Endothelial cell of umbilical vein (primary cell): Measurements from ENCODE around the gene ZNF23. TPM values are rescaled to one million over a fixed set of nuclear protein-coding genes. Genes with fewer than 3 reads are reported as not detected.

Experiments
- BruUV-seq: library from RNA; stranded (reverse); fragments of 400-500 nt; replicated peaks from 2 replicates; lab custom pipeline; 2021; lab: Mats Ljungman, UMichigan
- CTCF ChIA-PET: fragments of 300-600, 350-600 bp; sonication (Branson Sonifier 250); formaldehyde crosslinking; loops from one replicate; lab custom pipeline; 2021; ENCODE audit warnings: antibody characterized with exemption, inconsistent platforms; lab: Charles Lee
- POLR2A ChIA-PET: fragments of 300-600, 350-600 bp; sonication (Branson Sonifier 250); formaldehyde crosslinking; loops from one replicate; lab custom pipeline; 2021; ENCODE audit warnings: antibody characterized with exemption, inconsistent platforms; lab: Charles Lee
- DNase-seq: peaks from one replicate; pipeline ENCODE4 v3.0.0-alpha.2; 2011; ENCODE audit warnings: low read depth, low spot score
- FAIRE-seq: peaks from 2 replicates; lab custom pipeline; 2011; peaks lifted over from hg19 to GRCh38; lab: Jason Lieb, UNC
- H2AFZ ChIP-seq: 2 replicates; pipeline ENCODE4 v1.6.0; 2012; ENCODE audit warnings: low read depth, low read length, control low read depth, inconsistent platforms
- H3K27ac ChIP-seq: 2 replicates; pipeline ENCODE4 v1.5.1; 2011; ENCODE audit warnings: low read depth, mild to moderate bottlenecking, control low read depth, low read length, moderate library complexity; ENCODE audit not compliant: insufficient read depth
- H3K27me3 ChIP-seq, 2 experiments: 2 replicates each; pipeline versions ENCODE4 v1.6.0 to v1.6.1; 2011; ENCODE audit warnings: low read length in 2 of 2, mixed read lengths in 1 of 2; ENCODE audit not compliant: control insufficient read depth in 2 of 2, insufficient read depth in 2 of 2
- H3K36me3 ChIP-seq, 2 experiments: 2 replicates in 1 of 2; 3 replicates in 1 of 2; pipeline ENCODE4 v1.5.1; 2011; ENCODE audit warnings: low read length in 2 of 2, mild to moderate bottlenecking in 1 of 2, moderate library complexity in 1 of 2; ENCODE audit not compliant: control insufficient read depth in 2 of 2, insufficient read depth in 2 of 2; ENCODE audit errors: extremely low read depth in 1 of 2
- H3K4me1 ChIP-seq: 3 replicates; pipeline ENCODE4 v1.5.1; 2011; ENCODE audit warnings: mild to moderate bottlenecking, low read length; ENCODE audit not compliant: control insufficient read depth, insufficient read depth; ENCODE audit errors: extremely low read depth
- H3K4me2 ChIP-seq: 2 replicates; pipeline ENCODE4 v1.6.1; 2011; ENCODE audit warnings: low read length, control low read depth, mixed read lengths; ENCODE audit not compliant: insufficient read depth
- H3K4me3 ChIP-seq, 3 experiments: fragments of 200-600 bp in 1 of 3; sonication (generic), shearing (Covaris generic) in 1 of 3; replicated peaks in 1 of 3; 2 replicates each; pipeline ENCODE4 v1.5.1; 2011 to 2016; ENCODE audit warnings: control low read depth in 3 of 3, low read length in 3 of 3, mild to moderate bottlenecking in 2 of 3, inconsistent platforms in 1 of 3, low read depth in 1 of 3, moderate library complexity in 1 of 3; ENCODE audit not compliant: insufficient read depth in 1 of 3
- H3K79me2 ChIP-seq: 2 replicates; pipeline ENCODE4 v1.6.0; 2012; ENCODE audit warnings: low read length, inconsistent platforms; ENCODE audit not compliant: control insufficient read depth, insufficient read depth
- H3K9ac ChIP-seq: replicated peaks from 2 replicates; pipeline ENCODE3; 2011; ENCODE audit warnings: low read length, control low read depth; ENCODE audit not compliant: insufficient read depth; ENCODE audit errors: extremely low read depth
- H3K9me1 ChIP-seq: replicated peaks from 3 replicates; pipeline ENCODE4 v1.6.0; 2011; ENCODE audit warnings: mild to moderate bottlenecking, low read length; ENCODE audit not compliant: control insufficient read depth, insufficient read depth; ENCODE audit errors: extremely low read depth
- H3K9me3 ChIP-seq: replicated peaks from 2 replicates; pipeline ENCODE4 v1.5.1; 2012; ENCODE audit warnings: low read length, inconsistent platforms; ENCODE audit not compliant: control insufficient read depth, insufficient read depth
- H4K20me1 ChIP-seq: replicated peaks from 2 replicates; pipeline ENCODE3; 2011; ENCODE audit warnings: mild to moderate bottlenecking, low read length; ENCODE audit not compliant: control insufficient read depth, insufficient read depth; ENCODE audit errors: extremely low read depth
- FOS ChIP-seq: IDR thresholded peaks from 2 replicates; pipeline ENCODE4 v1.6.1; 2011; ENCODE audit warnings: mild to moderate bottlenecking, low read length, moderate library complexity, borderline replicate concordance; ENCODE audit not compliant: insufficient read depth
- JUN ChIP-seq: IDR thresholded peaks from 2 replicates; pipeline ENCODE4 v1.6.1; 2011; ENCODE audit warnings: borderline replicate concordance, low read depth; ENCODE audit not compliant: insufficient read length, insufficient read depth
- MAX ChIP-seq: IDR thresholded peaks from 2 replicates; pipeline ENCODE4 v1.6.1; 2011; ENCODE audit not compliant: insufficient read depth, insufficient read length
- MYC ChIP-seq: IDR thresholded peaks from one replicate; pipeline ENCODE4 v1.6.1; 2011; ENCODE audit warnings: mild to moderate bottlenecking, low read depth, low read length
- POLR2A ChIP-seq: IDR thresholded peaks from 2 replicates; pipeline ENCODE4 v1.6.1; 2012; ENCODE audit warnings: low read depth, mild to moderate bottlenecking, control low read depth, low read length
- POLR2AphosphoS5 ChIP-seq: IDR thresholded peaks from 2 replicates; pipeline ENCODE4 v1.6.1; 2012; ENCODE audit warnings: low read depth, mild to moderate bottlenecking, control low read depth, low read length, moderate library complexity; ENCODE audit not compliant: insufficient read depth
- dilution Hi-C: fragments of 300-500 bp; cut with MboI; formaldehyde crosslinking; loops from one replicate; pipeline ENCODE4 v1.15.0; 2019; ENCODE audit warnings: low sequenced_read_pairs; ENCODE audit not compliant: extremely low pct_ligation_motif_present
- intact Hi-C: fragments of 100-400 bp; cut with micrococcal nuclease; formaldehyde crosslinking; loops from one replicate; pipeline ENCODE4 v1.10.0; 2022
- polyA plus RNA-seq, 4 experiments: library from polyadenylated mRNA; depleted of rRNA in 3 of 4; stranded (reverse) in 3 of 4; unstranded in 1 of 4; fragments of >200 nt; gene quantifications; 2 replicates each; pipeline versions ENCODE4 v1.2.1 to v1.2.3, GENCODE V29; 2011 to 2012; ENCODE audit warnings: missing spikeins in 1 of 4
- total RNA-seq: library from RNA; stranded (reverse); gene quantifications from 2 replicates; pipeline ENCODE4 v1.2.3, GENCODE V29; 2021

The ZNF23 gene
- total and polyA plus RNA-seq, 2 donors (not counting 3 experiments of a cell fraction or from before 2014, with no cell fraction given), result 2.1 to 6.4 TPM

DNA sequence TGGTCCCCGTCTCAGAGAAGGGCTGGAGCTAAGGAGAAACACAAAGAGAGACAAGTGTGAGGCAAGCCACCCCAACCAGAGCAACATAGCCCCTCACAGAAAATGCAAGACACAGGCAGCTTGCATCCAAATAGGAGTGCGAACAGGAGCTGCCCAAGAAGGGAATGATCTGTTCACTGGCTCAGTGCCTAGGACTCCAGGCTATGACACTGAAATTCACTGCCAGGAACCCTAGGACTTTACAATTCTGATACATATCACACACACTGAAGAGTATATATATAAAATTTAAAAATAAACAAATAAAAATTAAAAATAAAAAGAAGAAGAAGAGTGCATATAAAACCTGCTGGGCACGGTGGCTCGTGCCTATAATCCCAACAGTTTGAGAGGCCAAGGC, 5.2 kb downstream of the ZNF23 start:
- POLR2A ChIA-PET, result no interaction called here
- TF ChIP-seq POLR2A (no peak), MAX (no peak)
- no peaks in the 10 kb centered on the region for H3K36me3 ChIP-seq

DNA sequence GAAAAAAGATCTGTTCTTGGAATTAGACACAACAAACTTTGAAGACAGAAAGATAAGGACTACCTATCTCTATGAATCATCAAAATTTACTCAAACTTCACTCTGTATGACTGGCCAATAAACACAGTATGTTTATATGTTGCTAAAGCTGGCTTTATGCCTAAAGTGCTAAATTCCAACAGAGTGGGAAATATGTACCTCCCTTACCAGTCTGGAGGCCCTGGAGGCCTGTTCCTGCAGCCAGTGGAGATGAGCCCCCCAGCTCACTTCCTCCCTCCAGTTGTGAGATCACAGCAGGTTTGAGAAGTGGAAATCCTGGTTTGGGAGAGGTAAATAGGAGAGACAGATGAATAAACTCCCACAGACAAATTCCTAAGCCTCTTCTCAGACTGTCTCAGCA, 9.0 kb downstream of the ZNF23 start:
- Histone ChIP-seq H3K27ac (no peak overlapping the region), H3K9me1 (no peaks in the 10 kb centered on the region), H3K9ac (no peak overlapping the region), H3K27me3 (no peaks in the 10 kb centered on the region), H3K79me2 (no peaks in the 10 kb centered on the region), H3K4me2 (no peak overlapping the region), H4K20me1 (no peaks in the 10 kb centered on the region), H3K9me3 (peaks cover 13% of the 10 kb centered on the region), H3K4me1 (no peaks in the 10 kb centered on the region), H3K36me3 (peaks cover 6 to 8% of the 10 kb centered on the region in 2 experiments), H3K4me3 (no peak overlapping the region), H2AFZ (no peak overlapping the region)
- intact Hi-C loops, result no loop called here
- ChIA-PET POLR2A (no interaction called here), CTCF (no interaction called here)
- TF ChIP-seq MAX (no peak), POLR2AphosphoS5 (no peak), POLR2A (no peak), FOS (no peak), JUN (no peak), MYC (no peak)
- dilution Hi-C loops, result no loop called here
- FAIRE-seq (no peak), DNase-seq (no peak)
- no TSS peak for BruUV-seq

More for the DNA sequence above, 5.2 kb downstream of the ZNF23 start:
- DNase-seq, result no peak
- H3K4me2 ChIP-seq, result no peak overlapping the region
- peaks cover 9% of the 10 kb centered on the region for H3K4me1 ChIP-seq
- no peak for FAIRE-seq
- no TSS peak for BruUV-seq
- dilution Hi-C loops, result no loop called here
- no peak overlapping the region for H3K9ac ChIP-seq
- H4K20me1 ChIP-seq, result no peaks in the 10 kb centered on the region
- CTCF ChIA-PET, result interaction anchor here (1.0 to 1.5 kb wide), 2 partner anchors 23 to 37 kb away, joined by 3 to 4 read pairs; no protein-coding TSS in a partner anchor
- H3K79me2 ChIP-seq, result peaks cover 4% of the 10 kb centered on the region
- H3K27me3 ChIP-seq, result no peaks in the 10 kb centered on the region
- no peak overlapping the region for H2AFZ ChIP-seq
- intact Hi-C loops, result no loop called here
- H3K9me3 ChIP-seq, result no peaks in the 10 kb centered on the region
- H3K9me1 ChIP-seq, result no peaks in the 10 kb centered on the region
- no peak overlapping the region for H3K27ac ChIP-seq
- H3K4me3 ChIP-seq, result no peak overlapping the region
